ENCODE measurements around the gene SYT6.

- TF ChIP-seq CTCF (IDR thresholded peaks at IDR 0.05 in 2 of 3, conservative IDR thresholded peaks at IDR 0.05 in 1 of 3; ENCODE audit: control insufficient read depth in 2 of 3, extremely low read depth in 1 of 3, insufficient read depth in 1 of 3, low read depth in 3 of 3, low read length in 3 of 3) = no peak
- no peak for TF ChIP-seq ATF2 (IDR thresholded peaks at IDR 0.05; ENCODE audit: low read length)
- TF ChIP-seq ZNF24 (IDR thresholded peaks at IDR 0.05) = no peak
- no peak for TF ChIP-seq BMI1 (IDR thresholded peaks at IDR 0.05; ENCODE audit: borderline replicate concordance)
- TF ChIP-seq YY1 (IDR thresholded peaks at IDR 0.05; ENCODE audit: low read depth, low read length) = no peak
- no peak for TF ChIP-seq E4F1 (IDR thresholded peaks at IDR 0.05; ENCODE audit: borderline replicate concordance, partially characterized antibody)
- TF ChIP-seq EZH2 (IDR thresholded peaks at IDR 0.05; ENCODE audit: borderline replicate concordance, control insufficient read depth, low read depth, low read length) = no peak
- no peak for TF ChIP-seq POLR2A (IDR thresholded peaks at IDR 0.05; ENCODE audit: low read depth, low read length)
- TF ChIP-seq ZBTB33 (IDR thresholded peaks at IDR 0.05) = no peak
- no peak for TF ChIP-seq RCOR1 (conservative IDR thresholded peaks at IDR 0.05; ENCODE audit: low read depth, low read length)
- TF ChIP-seq ZNF687 (IDR thresholded peaks at IDR 0.05) = no peak
- TF ChIP-seq POLR2AphosphoS2 (IDR thresholded peaks at IDR 0.05; ENCODE audit: low read depth, low read length) = no peak
- TF ChIP-seq RELB (IDR thresholded peaks at IDR 0.05; ENCODE audit: low read depth) = no peak
Measured at GRCh38 chr1:114040273-114041015, 113.2 kb downstream of the SYT6 start.

Data from GM12878 (cell line).